Neural cell (in vitro differentiated cells): Measurements from ENCODE around the gene EPC2. TPM values are rescaled to one million over a fixed set of nuclear protein-coding genes. Genes with fewer than 3 reads are reported as not detected.

ENCODE experiments used
- H2AFZ ChIP-seq: fragments of 200-600, 300-800 bp; sonication (generic), shearing (Covaris generic); 2 replicates; pipeline ENCODE4 v1.6.0; 2014; ENCODE audit warnings: low read depth, mild to moderate bottlenecking, antibody characterized with exemption, low read length, moderate library complexity
- H3F3A ChIP-seq: fragments of 200-600 bp; shearing (Covaris generic); 2 replicates; pipeline ENCODE4 v1.6.1; 2016; ENCODE audit warnings: mild to moderate bottlenecking, moderate library complexity, mixed read lengths, antibody characterized with exemption, low read length; ENCODE audit not compliant: insufficient read depth, poor library complexity, severe bottlenecking
- H3K27ac ChIP-seq: fragments of 200-600, 300-800 bp; sonication (generic), shearing (Covaris generic); 2 replicates; pipeline ENCODE4 v1.5.1; 2014; ENCODE audit warnings: mild to moderate bottlenecking, low read length, moderate library complexity
- H3K27me3 ChIP-seq: fragments of 300-800, 200-600 bp; sonication (generic), shearing (Covaris generic); 2 replicates; pipeline ENCODE4 v1.6.0; 2014; ENCODE audit warnings: mild to moderate bottlenecking, low read depth, low read length, moderate library complexity; ENCODE audit not compliant: insufficient read depth
- H3K36me3 ChIP-seq: fragments of 300-800, 200-600 bp; sonication (generic), shearing (Covaris generic); 2 replicates; pipeline ENCODE4 v1.5.1; 2014; ENCODE audit warnings: mild to moderate bottlenecking, antibody characterized with exemption, low read length, moderate library complexity; ENCODE audit not compliant: insufficient read depth
- H3K4me2 ChIP-seq: fragments of 300-800, 200-600 bp; sonication (generic), shearing (Covaris generic); 2 replicates; pipeline ENCODE4 v1.6.0; 2014; ENCODE audit warnings: mild to moderate bottlenecking, low read length
- H3K4me3 ChIP-seq: fragments of 300-800, 200-600 bp; sonication (generic), shearing (Covaris generic); 2 replicates; pipeline ENCODE4 v1.5.1; 2014; ENCODE audit warnings: mild to moderate bottlenecking, low read length, moderate library complexity
- H3K79me2 ChIP-seq: fragments of 200-600 bp; shearing (Covaris generic); replicated peaks from 2 replicates; pipeline ENCODE4 v1.6.0; 2014; ENCODE audit warnings: mild to moderate bottlenecking, low read length, moderate library complexity; ENCODE audit not compliant: insufficient read depth
- H3K9ac ChIP-seq: fragments of 300-800, 200-600 bp; sonication (generic), shearing (Covaris generic); 2 replicates; pipeline ENCODE4 v1.6.1; 2016; ENCODE audit warnings: mild to moderate bottlenecking, low read length, mixed read lengths
- H3K9me2 ChIP-seq: fragments of 200-600 bp; shearing (Covaris generic); 2 replicates; pipeline ENCODE4 v1.6.1; 2016; ENCODE audit warnings: mild to moderate bottlenecking, low read length, mixed read lengths; ENCODE audit not compliant: insufficient read depth
- H3K9me3 ChIP-seq: fragments of 200-600, 300-800 bp; sonication (generic), shearing (Covaris generic); 2 replicates; pipeline ENCODE4 v1.6.1; 2016; ENCODE audit warnings: mild to moderate bottlenecking, mixed run types, low read length, moderate library complexity, mixed read lengths
- H4K20me1 ChIP-seq: fragments of 200-600 bp; shearing (Covaris generic); 2 replicates; pipeline ENCODE4 v1.6.1; 2016; ENCODE audit warnings: mild to moderate bottlenecking, mixed run types; ENCODE audit not compliant: insufficient read depth
- CTCF ChIP-seq: fragments of 450-650 bp; IDR thresholded peaks from 2 replicates; pipeline ENCODE4 v1.5.1; 2014; ENCODE audit warnings: antibody characterized with exemption, mild to moderate bottlenecking, moderate library complexity; ENCODE audit not compliant: poor library complexity, severe bottlenecking
- EP300 ChIP-seq: fragments of 450-650 bp; conservative IDR thresholded peaks from 2 replicates; pipeline ENCODE4 v1.6.1; 2014; ENCODE audit warnings: antibody characterized with exemption, mild to moderate bottlenecking, moderate library complexity; ENCODE audit not compliant: poor library complexity, severe bottlenecking
- EZH2 ChIP-seq: fragments of 200-600, 300-800 bp; shearing (Covaris generic), sonication (generic); IDR thresholded peaks from 2 replicates; pipeline ENCODE4 v1.6.1; 2014; ENCODE audit warnings: antibody characterized with exemption, low read length, borderline replicate concordance, mild to moderate bottlenecking; ENCODE audit not compliant: insufficient read depth, poor library complexity, severe bottlenecking
- MXI1 ChIP-seq: fragments of 450-650 bp; conservative IDR thresholded peaks from 2 replicates; pipeline ENCODE4 v1.6.1; 2014; ENCODE audit warnings: antibody characterized with exemption, mild to moderate bottlenecking; ENCODE audit not compliant: poor library complexity, severe bottlenecking
- POLR2AphosphoS5 ChIP-seq: IDR thresholded peaks from 2 replicates; pipeline ENCODE4 v1.6.1; 2012
- RAD21 ChIP-seq: fragments of 450-650 bp; conservative IDR thresholded peaks from 2 replicates; pipeline ENCODE4 v1.6.1; 2014; ENCODE audit warnings: antibody characterized with exemption, mild to moderate bottlenecking, moderate library complexity
- SMC3 ChIP-seq: fragments of 450-650 bp; conservative IDR thresholded peaks from 2 replicates; pipeline ENCODE4 v1.6.1; 2014; ENCODE audit warnings: antibody characterized with exemption, mild to moderate bottlenecking, moderate library complexity; ENCODE audit not compliant: poor library complexity
- TAF1 ChIP-seq: IDR thresholded peaks from 2 replicates; pipeline ENCODE4 v1.6.1; 2012; ENCODE audit warnings: low read depth
- polyA plus RNA-seq: library from polyadenylated mRNA; depleted of rRNA; stranded (reverse); fragments of >200 nt; gene quantifications from 2 replicates; pipeline ENCODE4 v1.2.3, GENCODE V29; 2014
- TF ChIP-seq, protein P1 (sequence below): IDR thresholded peaks from 2 replicates; pipeline ENCODE4 v1.6.1; 2012; ENCODE audit warnings: borderline replicate concordance

Gene EPC2
- polyA plus RNA-seq, 1 donor from 2014 or later, result 43.9 TPM

- no peak overlapping the region for H2AFZ ChIP-seq
- peaks cover 26% of the 10 kb centered on the region for H4K20me1 ChIP-seq
- H3K79me2 ChIP-seq, result peaks cover 98% of the 10 kb centered on the region
- no peak overlapping the region for H3K9ac ChIP-seq
- no peaks in the 10 kb centered on the region for H3F3A ChIP-seq
- H3K9me2 ChIP-seq, result no peaks in the 10 kb centered on the region
- no peaks in the 10 kb centered on the region for H3K36me3 ChIP-seq
- no peak overlapping the region for H3K27ac ChIP-seq
- no peaks in the 10 kb centered on the region for H3K27me3 ChIP-seq
- H3K4me2 ChIP-seq, result no peak overlapping the region
- H3K4me3 ChIP-seq, result no peak overlapping the region
- no peaks in the 10 kb centered on the region for H3K9me3 ChIP-seq
- TF ChIP-seq, protein P1, sequence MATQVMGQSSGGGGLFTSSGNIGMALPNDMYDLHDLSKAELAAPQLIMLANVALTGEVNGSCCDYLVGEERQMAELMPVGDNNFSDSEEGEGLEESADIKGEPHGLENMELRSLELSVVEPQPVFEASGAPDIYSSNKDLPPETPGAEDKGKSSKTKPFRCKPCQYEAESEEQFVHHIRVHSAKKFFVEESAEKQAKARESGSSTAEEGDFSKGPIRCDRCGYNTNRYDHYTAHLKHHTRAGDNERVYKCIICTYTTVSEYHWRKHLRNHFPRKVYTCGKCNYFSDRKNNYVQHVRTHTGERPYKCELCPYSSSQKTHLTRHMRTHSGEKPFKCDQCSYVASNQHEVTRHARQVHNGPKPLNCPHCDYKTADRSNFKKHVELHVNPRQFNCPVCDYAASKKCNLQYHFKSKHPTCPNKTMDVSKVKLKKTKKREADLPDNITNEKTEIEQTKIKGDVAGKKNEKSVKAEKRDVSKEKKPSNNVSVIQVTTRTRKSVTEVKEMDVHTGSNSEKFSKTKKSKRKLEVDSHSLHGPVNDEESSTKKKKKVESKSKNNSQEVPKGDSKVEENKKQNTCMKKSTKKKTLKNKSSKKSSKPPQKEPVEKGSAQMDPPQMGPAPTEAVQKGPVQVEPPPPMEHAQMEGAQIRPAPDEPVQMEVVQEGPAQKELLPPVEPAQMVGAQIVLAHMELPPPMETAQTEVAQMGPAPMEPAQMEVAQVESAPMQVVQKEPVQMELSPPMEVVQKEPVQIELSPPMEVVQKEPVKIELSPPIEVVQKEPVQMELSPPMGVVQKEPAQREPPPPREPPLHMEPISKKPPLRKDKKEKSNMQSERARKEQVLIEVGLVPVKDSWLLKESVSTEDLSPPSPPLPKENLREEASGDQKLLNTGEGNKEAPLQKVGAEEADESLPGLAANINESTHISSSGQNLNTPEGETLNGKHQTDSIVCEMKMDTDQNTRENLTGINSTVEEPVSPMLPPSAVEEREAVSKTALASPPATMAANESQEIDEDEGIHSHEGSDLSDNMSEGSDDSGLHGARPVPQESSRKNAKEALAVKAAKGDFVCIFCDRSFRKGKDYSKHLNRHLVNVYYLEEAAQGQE, result no peak
- no peak for TF ChIP-seq SMC3
- no peak for TF ChIP-seq POLR2AphosphoS5
- no peak for TF ChIP-seq MXI1
- no peak for TF ChIP-seq CTCF
Measured at GRCh38 chr2:148656516-148656915, 12.0 kb downstream of the EPC2 start.

- no peak overlapping the region for H3K9ac ChIP-seq
- TF ChIP-seq MXI1, result no peak
- TF ChIP-seq POLR2AphosphoS5, result no peak
- no peak for TF ChIP-seq CTCF
- TF ChIP-seq RAD21, result no peak
- TF ChIP-seq EP300, result no peak
- no peak for TF ChIP-seq TAF1
- no peak for TF ChIP-seq EZH2
- no peak for TF ChIP-seq SMC3
- peaks cover 90% of the 10 kb centered on the region for H3K79me2 ChIP-seq
- H3K9me2 ChIP-seq, result no peaks in the 10 kb centered on the region
- H3K27ac ChIP-seq, result no peak overlapping the region
- no peaks in the 10 kb centered on the region for H3K36me3 ChIP-seq
- no peaks in the 10 kb centered on the region for H3F3A ChIP-seq
- no peak overlapping the region for H2AFZ ChIP-seq
- peaks cover 12% of the 10 kb centered on the region for H4K20me1 ChIP-seq
- H3K4me2 ChIP-seq, result no peak overlapping the region
- no peaks in the 10 kb centered on the region for H3K9me3 ChIP-seq
- no peak overlapping the region for H3K4me3 ChIP-seq
- H3K27me3 ChIP-seq, result no peaks in the 10 kb centered on the region
Measured at GRCh38 chr2:148658807-148659722, 14.5 kb downstream of the EPC2 start.
